ENCODE measurements around the gene PCNX3.

PCNX3 gene

DNA sequence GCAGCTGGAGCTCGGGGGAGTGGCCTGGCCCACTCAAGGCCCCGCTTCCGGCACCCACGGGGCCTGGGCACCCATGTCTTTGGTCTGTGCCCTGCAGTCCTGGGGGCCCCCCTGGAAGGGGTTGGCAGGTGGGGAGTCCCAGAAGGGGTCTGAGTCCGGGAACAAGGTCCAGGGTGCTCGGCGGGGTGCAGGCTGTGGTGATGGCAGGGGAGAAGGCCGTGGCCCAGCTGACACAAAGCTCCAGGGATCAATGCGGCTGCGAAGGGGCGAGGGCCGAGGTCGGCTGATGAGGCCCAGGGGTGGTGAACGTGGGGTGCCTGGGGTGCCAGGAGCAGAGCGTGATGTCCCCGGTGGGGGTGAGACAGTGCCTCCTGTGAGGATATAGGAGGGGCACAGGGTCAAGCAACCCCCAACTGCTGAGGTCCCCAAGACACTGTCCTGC lies 17.3 kb upstream of the PCNX3 start:
- DNase-seq (ENCODE audit: low read depth in 2 of 2): no peak

GRCh38 chr11:65599216-65599954 lies 16.2 kb upstream of the PCNX3 start:
- no peak for DNase-seq (ENCODE audit: low read depth in 2 of 2)

- no peak for DNase-seq (ENCODE audit: low read depth in 2 of 2)
Observed at GRCh38 chr11:65599955-65600246, 15.7 kb upstream of the PCNX3 start.

- no peak for DNase-seq (ENCODE audit: low read depth in 2 of 2)
Observed at GRCh38 chr11:65604258-65604657, 11.3 kb upstream of the PCNX3 start.

DNA sequence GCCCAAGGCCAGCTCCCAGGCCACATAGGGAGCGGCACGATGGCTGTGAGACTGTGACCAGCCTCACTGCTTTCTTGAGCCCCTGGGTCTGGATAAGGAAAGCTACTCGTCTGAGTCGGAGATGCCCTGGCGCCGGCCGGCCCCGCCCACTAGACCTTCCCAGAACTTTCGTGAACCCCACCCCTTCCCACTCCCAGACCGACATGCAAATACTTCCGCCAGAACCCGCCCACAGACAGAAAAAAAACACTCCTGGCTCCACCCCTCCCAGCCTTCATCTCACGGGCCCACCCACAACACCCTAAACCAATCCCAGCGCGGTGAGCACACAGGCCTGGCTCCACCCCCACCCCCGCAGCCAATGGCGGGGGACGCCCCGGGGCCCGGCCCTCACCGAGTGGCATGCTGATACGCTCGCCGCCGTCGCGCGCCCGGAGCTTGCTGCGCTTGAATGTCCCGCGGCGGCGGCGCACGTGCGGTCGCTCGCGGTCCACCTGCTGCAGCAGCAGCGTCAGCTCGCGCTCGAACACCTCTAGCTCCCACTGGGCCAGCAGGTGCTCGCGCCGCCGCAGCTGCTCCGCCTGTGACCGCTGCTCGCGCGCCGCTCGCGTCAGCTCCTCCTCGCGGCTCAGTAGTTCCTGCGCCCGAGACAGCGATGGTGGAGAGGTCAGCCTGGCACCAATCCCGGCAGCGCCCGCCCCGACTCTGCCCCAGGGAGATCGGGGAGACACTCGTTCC lies 8.5 kb upstream of the PCNX3 start:
- no peak for DNase-seq (ENCODE audit: low read depth in 2 of 2)

DNA sequence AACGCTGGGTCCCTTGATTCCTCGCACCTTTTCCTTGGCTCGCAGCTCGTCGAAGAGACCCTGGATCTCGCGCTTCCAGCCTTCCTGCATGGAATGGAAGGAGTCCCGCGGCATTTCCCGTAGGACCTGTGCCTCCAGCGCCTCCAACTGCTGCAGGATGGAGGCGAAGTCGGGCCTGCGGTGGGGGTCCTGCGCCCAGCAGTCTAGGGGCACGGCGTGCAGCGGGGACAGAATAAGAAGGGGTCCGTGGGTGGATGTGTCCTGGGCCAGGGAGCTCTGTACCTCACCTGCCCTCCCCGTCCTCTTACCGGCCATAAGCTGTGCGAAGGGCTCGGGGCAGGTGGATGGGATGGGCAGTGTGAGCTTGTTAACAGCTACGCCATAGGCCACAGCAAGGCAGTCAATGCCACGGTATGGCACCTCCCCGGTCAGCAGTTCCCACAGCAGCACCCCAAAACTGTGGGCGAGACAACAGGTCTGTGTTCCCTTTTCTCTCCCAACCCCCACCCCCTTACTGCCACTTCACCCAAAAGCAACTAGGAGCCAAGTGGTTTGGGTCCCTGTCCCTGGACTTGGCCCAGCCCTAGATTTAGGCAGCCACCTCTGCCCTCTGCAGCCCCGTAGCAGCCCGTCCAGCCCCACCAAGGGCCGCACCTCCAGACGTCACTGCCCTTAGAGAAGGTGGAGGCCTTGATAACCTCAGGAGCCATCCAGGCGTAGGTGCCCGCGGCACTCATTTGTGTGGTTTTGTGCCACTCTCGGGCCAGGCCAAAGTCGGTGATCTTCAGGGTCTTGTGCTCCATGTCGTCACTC lies 7.8 kb upstream of the PCNX3 start:
- DNase-seq (ENCODE audit: low read depth in 2 of 2): no peak

DNA sequence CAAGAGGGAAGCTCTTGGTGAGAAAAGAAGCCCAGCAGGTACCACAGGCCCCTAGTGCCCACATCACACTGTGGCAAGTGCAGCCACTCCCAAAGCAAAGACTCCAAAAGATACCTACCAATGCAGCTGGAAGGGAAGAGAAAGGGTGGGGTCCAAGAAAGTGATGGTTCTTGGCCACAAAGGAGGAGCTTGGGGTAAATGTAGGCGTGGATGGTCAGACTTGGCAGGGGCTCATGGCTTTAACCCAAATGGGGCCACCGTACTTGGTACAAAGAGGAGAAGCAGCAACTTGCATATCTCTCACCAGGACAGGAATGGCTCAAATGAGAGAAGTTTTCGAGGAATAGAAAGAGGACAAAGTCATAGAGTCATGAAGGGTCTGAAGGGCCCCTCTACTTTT lies 6.3 kb upstream of the PCNX3 start:
- no peak for DNase-seq (ENCODE audit: low read depth in 2 of 2)

GRCh38 chr11:65609665-65610064 lies 5.9 kb upstream of the PCNX3 start:
- no peak for DNase-seq (ENCODE audit: low read depth in 2 of 2)

DNA sequence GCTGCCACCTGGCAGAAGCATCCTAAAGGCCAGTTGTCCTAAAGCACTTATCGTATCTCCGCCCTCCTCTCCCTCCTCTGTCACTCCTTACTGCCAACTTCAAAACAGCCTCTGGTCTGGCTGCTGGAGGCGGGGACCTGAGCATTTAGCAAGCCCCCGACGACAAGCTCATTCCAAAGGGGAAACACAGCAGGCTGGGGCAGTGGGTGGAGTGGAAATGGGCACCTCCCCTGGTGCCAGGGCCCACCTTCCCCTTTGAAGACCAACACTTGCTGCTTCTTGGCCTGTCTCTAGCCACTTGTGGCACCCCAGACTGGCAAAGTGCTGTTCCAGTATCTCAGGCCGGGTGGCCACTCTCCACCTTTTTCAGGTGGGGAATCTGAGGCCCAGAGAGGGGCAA lies 5.2 kb upstream of the PCNX3 start:
- DNase-seq (ENCODE audit: low read depth in 2 of 2): no peak

- no peak for DNase-seq (ENCODE audit: low read depth in 2 of 2)
Observed at GRCh38 chr11:65611028-65611757, 4.4 kb upstream of the PCNX3 start.

- no peak for DNase-seq (ENCODE audit: low read depth in 2 of 2)
Observed at GRCh38 chr11:65611758-65612603, 3.6 kb upstream of the PCNX3 start.

GRCh38 chr11:65612691-65613090 lies 2.9 kb upstream of the PCNX3 start:
- no peak for DNase-seq (ENCODE audit: low read depth in 2 of 2)

DNA sequence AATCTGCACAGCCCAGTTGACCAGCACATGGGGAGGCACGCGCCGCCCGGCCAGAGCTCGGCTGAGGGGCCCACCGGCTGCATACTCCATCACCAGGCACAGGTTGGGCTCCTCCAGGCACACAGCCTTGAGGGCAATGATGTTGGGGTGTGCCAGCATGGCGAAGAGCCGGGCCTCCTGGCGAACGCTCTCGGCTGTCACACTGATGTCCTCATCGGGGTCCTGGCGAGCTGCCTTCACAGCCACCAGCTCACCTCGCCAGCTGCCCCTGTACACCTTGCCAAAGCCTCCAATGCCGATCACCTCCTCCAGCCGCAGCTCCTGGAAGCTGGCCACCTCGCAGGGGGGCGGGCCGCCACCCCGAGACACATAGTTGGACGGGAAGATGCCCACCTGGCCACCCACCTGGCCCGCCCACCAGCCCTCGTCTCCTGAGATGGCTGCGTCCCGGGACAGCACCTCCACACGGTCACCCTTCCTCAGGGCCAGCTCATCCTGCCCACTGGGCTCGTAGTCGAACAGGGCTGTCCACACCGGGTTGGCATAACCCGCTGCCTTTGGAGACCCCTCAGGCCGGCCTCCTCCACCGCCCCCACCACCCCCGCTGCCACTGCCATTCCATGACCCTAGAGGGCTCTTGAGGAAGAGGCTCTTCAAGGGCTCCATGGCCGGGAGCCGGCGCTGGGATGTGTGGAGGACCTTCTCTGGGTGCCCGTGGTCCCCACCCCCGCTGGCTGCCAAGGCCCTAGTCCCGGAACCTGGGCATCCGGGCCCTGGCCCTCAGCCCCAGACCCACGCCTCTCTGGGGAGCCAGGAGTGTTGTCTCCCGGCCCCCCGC lies 2.3 kb upstream of the PCNX3 start:
- no peak for DNase-seq (ENCODE audit: low read depth in 2 of 2)

- peak in 1 of 2 donors; percentile 51 for DNase-seq (ENCODE audit: low read depth in 2 of 2)
Observed at GRCh38 chr11:65615950-65616574, 486 bp downstream of the PCNX3 start.

- DNase-seq (ENCODE audit: low read depth in 2 of 2): no peak
Observed at GRCh38 chr11:65616575-65617001, 1.0 kb downstream of the PCNX3 start.

GRCh38 chr11:65617136-65617850 lies 1.7 kb downstream of the PCNX3 start:
- no peak for DNase-seq (ENCODE audit: low read depth in 2 of 2)

GRCh38 chr11:65617990-65618751 lies 2.6 kb downstream of the PCNX3 start:
- no peak for DNase-seq (ENCODE audit: low read depth in 2 of 2)

- DNase-seq (ENCODE audit: low read depth in 2 of 2): no peak
Observed at GRCh38 chr11:65618763-65619162, 3.2 kb downstream of the PCNX3 start.

Measured in stimulated activated CD4-positive, alpha-beta T cell treated with anti-CD3 and anti-CD28 coated beads, Interleukin-1b, Interleukin-23, amount 100 ng/mL, for 4 hours (primary cell).